K562 (cell line): ENCODE measurements around the gene C1GALT1C1L.

Source experiments
- CBFB ChIP-seq: sonication (generic); formaldehyde crosslinking; IDR thresholded peaks from 2 replicates; pipeline ENCODE4 v1.4.0; 2020; ENCODE audit warnings: mild to moderate bottlenecking, missing genetic modification reagents
- EZH2 ChIP-seq: IDR thresholded peaks from 2 replicates; pipeline ENCODE4 v1.6.1; 2012; ENCODE audit warnings: low read depth, mild to moderate bottlenecking, inconsistent platforms, low read length, borderline replicate concordance
- GABPA ChIP-seq: fragments of 200-800 bp; sonication (Bioruptor generic); conservative IDR thresholded peaks from 2 replicates; pipeline ENCODE4 v1.6.1; 2016; ENCODE audit warnings: low read depth, missing genetic modification characterization, missing compliant biosample characterization
- GABPB2 ChIP-seq: fragments of 250-450 bp; sonication (Bioruptor Pico); conservative IDR thresholded peaks from 2 replicates; pipeline ENCODE4 v1.5.1; 2021; ENCODE audit warnings: mild to moderate bottlenecking
- KLF10 ChIP-seq: fragments of 250-450 bp; sonication (Bioruptor Pico); IDR thresholded peaks from 2 replicates; pipeline ENCODE4 v1.6.1; 2021; ENCODE audit warnings: matching md5 sums
- PHTF2 ChIP-seq: fragments of 250-450 bp; sonication (Bioruptor Pico); IDR thresholded peaks from 2 replicates; pipeline ENCODE4 v1.5.0; 2021; ENCODE audit warnings: mild to moderate bottlenecking
- POLR3A ChIP-seq: IDR thresholded peaks from 2 replicates; pipeline ENCODE4 v1.6.1; 2011; ENCODE audit warnings: borderline replicate concordance, mild to moderate bottlenecking, moderate library complexity; ENCODE audit not compliant: insufficient read length, insufficient read depth; ENCODE audit errors: extremely low read depth
- RFX7 ChIP-seq: fragments of 250-450 bp; sonication (Bioruptor Pico); IDR thresholded peaks from 2 replicates; pipeline ENCODE4 v1.5.1; 2021; ENCODE audit warnings: mild to moderate bottlenecking
- WHSC1 ChIP-seq: IDR thresholded peaks from one replicate; pipeline ENCODE4 v1.6.1; 2012; ENCODE audit warnings: low read length, control low read depth, inconsistent platforms
- ZNF143 ChIP-seq: sonication (generic); formaldehyde crosslinking; IDR thresholded peaks from 2 replicates; pipeline ENCODE4 v1.9.0; 2022; ENCODE audit warnings: mild to moderate bottlenecking, missing genetic modification reagents
- ZNF780A ChIP-seq: fragments of 250-450 bp; sonication (Bioruptor Pico); IDR thresholded peaks from 2 replicates; pipeline ENCODE4 v1.5.0; 2021; ENCODE audit warnings: mild to moderate bottlenecking
- TF ChIP-seq, protein P1 (sequence below): fragments of 450-650 bp; IDR thresholded peaks from 2 replicates; pipeline ENCODE4 v1.6.1; 2017; ENCODE audit warnings: antibody characterized with exemption, mild to moderate bottlenecking
- TF ChIP-seq, protein P2 (sequence below): sonication (generic); formaldehyde crosslinking; IDR thresholded peaks from 2 replicates; pipeline ENCODE4 v1.8.0; 2022; ENCODE audit warnings: mild to moderate bottlenecking, low read depth, missing genetic modification reagents

DNA sequence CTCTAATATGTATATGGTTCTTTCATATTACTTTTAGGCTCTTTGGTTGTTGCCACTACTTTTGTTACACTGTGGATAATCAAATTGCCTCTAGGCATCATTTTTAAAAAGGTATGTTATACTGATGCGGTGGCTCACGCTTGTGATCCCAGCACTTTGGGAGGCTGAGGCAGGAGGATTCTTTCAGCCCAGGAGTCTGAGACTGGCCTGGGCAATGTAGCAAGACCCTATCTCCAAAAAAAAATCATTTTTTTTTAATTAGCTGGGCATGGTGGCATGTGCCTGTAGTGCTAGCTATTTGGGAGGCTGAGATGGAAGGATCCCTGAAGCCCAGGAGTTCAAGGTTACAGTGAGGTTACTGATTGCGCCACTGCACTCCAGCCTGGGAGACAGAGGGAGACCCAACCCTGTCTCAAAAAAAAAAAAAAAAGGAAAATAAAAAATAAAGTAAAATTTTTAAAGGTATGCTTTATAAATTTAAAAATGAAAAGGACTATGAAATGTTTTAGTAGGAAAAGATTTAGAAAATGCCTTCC lies 49.5 kb upstream of the C1GALT1C1L start:
- TF ChIP-seq GABPA (no peak), WHSC1 (no peak), ZNF143 (no peak), EZH2 (no peak), RFX7 (CRISPR knock-in tag) (no peak), KLF10 (CRISPR knock-in tag) (no peak), CBFB (CRISPR knock-in tag) (no peak), ZNF780A (CRISPR knock-in tag) (no peak), POLR3A (no peak), GABPB2 (CRISPR knock-in tag) (no peak), PHTF2 (CRISPR knock-in tag) (no peak)
- TF ChIP-seq, protein P1, sequence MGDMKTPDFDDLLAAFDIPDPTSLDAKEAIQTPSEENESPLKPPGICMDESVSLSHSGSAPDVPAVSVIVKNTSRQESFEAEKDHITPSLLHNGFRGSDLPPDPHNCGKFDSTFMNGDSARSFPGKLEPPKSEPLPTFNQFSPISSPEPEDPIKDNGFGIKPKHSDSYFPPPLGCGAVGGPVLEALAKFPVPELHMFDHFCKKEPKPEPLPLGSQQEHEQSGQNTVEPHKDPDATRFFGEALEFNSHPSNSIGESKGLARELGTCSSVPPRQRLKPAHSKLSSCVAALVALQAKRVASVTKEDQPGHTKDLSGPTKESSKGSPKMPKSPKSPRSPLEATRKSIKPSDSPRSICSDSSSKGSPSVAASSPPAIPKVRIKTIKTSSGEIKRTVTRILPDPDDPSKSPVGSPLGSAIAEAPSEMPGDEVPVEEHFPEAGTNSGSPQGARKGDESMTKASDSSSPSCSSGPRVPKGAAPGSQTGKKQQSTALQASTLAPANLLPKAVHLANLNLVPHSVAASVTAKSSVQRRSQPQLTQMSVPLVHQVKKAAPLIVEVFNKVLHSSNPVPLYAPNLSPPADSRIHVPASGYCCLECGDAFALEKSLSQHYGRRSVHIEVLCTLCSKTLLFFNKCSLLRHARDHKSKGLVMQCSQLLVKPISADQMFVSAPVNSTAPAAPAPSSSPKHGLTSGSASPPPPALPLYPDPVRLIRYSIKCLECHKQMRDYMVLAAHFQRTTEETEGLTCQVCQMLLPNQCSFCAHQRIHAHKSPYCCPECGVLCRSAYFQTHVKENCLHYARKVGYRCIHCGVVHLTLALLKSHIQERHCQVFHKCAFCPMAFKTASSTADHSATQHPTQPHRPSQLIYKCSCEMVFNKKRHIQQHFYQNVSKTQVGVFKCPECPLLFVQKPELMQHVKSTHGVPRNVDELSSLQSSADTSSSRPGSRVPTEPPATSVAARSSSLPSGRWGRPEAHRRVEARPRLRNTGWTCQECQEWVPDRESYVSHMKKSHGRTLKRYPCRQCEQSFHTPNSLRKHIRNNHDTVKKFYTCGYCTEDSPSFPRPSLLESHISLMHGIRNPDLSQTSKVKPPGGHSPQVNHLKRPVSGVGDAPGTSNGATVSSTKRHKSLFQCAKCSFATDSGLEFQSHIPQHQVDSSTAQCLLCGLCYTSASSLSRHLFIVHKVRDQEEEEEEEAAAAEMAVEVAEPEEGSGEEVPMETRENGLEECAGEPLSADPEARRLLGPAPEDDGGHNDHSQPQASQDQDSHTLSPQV: no peak
- TF ChIP-seq, protein P2, sequence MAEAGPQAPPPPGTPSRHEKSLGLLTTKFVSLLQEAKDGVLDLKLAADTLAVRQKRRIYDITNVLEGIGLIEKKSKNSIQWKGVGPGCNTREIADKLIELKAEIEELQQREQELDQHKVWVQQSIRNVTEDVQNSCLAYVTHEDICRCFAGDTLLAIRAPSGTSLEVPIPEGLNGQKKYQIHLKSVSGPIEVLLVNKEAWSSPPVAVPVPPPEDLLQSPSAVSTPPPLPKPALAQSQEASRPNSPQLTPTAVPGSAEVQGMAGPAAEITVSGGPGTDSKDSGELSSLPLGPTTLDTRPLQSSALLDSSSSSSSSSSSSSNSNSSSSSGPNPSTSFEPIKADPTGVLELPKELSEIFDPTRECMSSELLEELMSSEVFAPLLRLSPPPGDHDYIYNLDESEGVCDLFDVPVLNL (CRISPR knock-in tag): no peak
